Transverse colon (tissue), 4 donors: Measurements from ENCODE around the gene CACTIN. TPM values are rescaled to one million over a fixed set of nuclear protein-coding genes. Genes with fewer than 3 reads are reported as not detected.

Experiments
- DNase-seq: peaks from one replicate; pipeline ENCODE4 v3.0.0-alpha.2; 2019
- H3K27ac ChIP-seq, 4 donors: fragments of 200-600 bp; sonication (generic); 2 replicates each; pipeline ENCODE4 v1.5.1; 2016 to 2018; ENCODE audit warnings: inconsistent platforms in 4 of 4
- H3K27me3 ChIP-seq: fragments of 200-600 bp; sonication (generic); 2 replicates; pipeline ENCODE4 v1.5.1; 2017; ENCODE audit warnings: inconsistent platforms
- H3K36me3 ChIP-seq, 4 donors: fragments of 200-600 bp; sonication (generic); 2 replicates each; pipeline ENCODE4 v1.5.1; 2017 to 2019; ENCODE audit warnings: inconsistent platforms in 4 of 4
- H3K4me1 ChIP-seq, 4 donors: fragments of 200-600 bp; sonication (generic); 2 replicates each; pipeline ENCODE4 v1.5.1; 2017 to 2020; ENCODE audit warnings: inconsistent platforms in 4 of 4
- H3K4me3 ChIP-seq, 4 donors: fragments of 200-600 bp; sonication (generic); 1 replicate in 1 of 4; 2 replicates in 3 of 4; pipeline versions ENCODE4 v1.5.1 to v1.6.1; 2017 to 2019; ENCODE audit warnings: inconsistent platforms in 4 of 4
- H3K9me3 ChIP-seq, 2 donors: fragments of 200-600 bp; sonication (generic); 2 replicates each; pipeline ENCODE4 v1.5.1; 2017 to 2019; ENCODE audit warnings: inconsistent platforms in 2 of 2
- EP300 ChIP-seq: sonication (generic); formaldehyde crosslinking; IDR thresholded peaks from one replicate; pipeline ENCODE4 v1.6.1; 2017; ENCODE audit warnings: antibody characterized with exemption, low read depth
- POLR2A ChIP-seq: fragments of 450-650 bp; IDR thresholded peaks from one replicate; pipeline ENCODE4 v1.6.1; 2016; ENCODE audit warnings: antibody characterized with exemption, mild to moderate bottlenecking, moderate library complexity
- POLR2AphosphoS5 ChIP-seq, 3 donors: sonication (generic); formaldehyde crosslinking; IDR thresholded peaks; one replicate each; pipeline ENCODE4 v1.6.1; 2016; ENCODE audit warnings: antibody characterized with exemption in 3 of 3
- WGBS, 2 donors: methylation state at CpG; one replicate each; pipeline ENCODE4 v1.1.5; 2018; ENCODE audit warnings: low coverage in 1 of 2; 5-methylcytosine and 5-hydroxymethylcytosine counted together
- in situ Hi-C, 4 donors: fragments of 200-750 bp; cut with MboI; loops; one replicate each; pipeline versions ENCODE4 v1.15.0 to v1.15.1; 2017; ENCODE audit warnings: low sequenced_read_pairs in 3 of 4, low pct_ligation_motif_present in 1 of 4, low pct_unique_long_range_greater_than_20kb in 1 of 4
- intact Hi-C: fragments of 100-400 bp; cut with DNase I; formaldehyde crosslinking; loops from one replicate; pipeline ENCODE4 v1.15.1; 2023; ENCODE audit warnings: low total_unique reads
- total RNA-seq, 4 donors: library from RNA; depleted of rRNA; stranded (reverse); fragments of >200 nt; gene quantifications; one replicate each; pipeline ENCODE4 v1.1.0, GENCODE V29; 2016
- TF ChIP-seq, protein P1 (sequence below), 5 experiments: fragments of 200-600 bp in 3 of 5; fragments of 450-650 bp in 2 of 5; sonication (generic) in 3 of 5; IDR thresholded peaks; 1 replicate in 2 of 5; 2 replicates in 3 of 5; pipeline ENCODE4 v1.5.1; 2016 to 2017; ENCODE audit warnings: antibody characterized with exemption in 5 of 5, inconsistent platforms in 3 of 5, mild to moderate bottlenecking in 2 of 5, moderate library complexity in 1 of 5

CACTIN gene
- total RNA-seq, 4 donors from 2014 or later = 21.9 to 88.4 (median 53.0) TPM

DNA sequence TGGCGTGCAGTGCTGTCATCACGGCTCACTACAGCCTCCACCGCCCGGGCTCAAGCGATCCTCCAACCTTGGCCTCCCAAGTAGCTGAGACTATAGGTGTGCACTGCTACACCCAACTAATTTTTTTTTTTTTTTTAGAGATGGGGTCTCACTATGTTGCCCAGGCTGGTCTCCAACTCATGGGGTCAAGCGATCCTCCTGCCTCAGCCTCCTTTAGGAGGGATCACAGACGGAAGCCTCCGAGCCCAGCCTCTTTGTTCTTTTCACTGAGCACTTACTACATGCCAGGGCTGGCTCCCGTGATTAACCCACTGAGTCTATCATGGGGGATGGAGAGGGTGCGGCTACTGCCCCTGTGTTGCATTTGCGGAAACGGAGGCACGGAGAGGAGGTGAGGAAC lies 12.9 kb upstream of the CACTIN start:
- intact Hi-C loops (no loop called here), in situ Hi-C loops (no loop called here)
- H3K36me3 ChIP-seq = peaks cover 0 to 16% (median 2%) of the 10 kb centered on the region in 4 donors
- TF ChIP-seq POLR2AphosphoS5 (IDR thresholded peaks at IDR 0.05) (no peak), EP300 (no peak), POLR2A (no peak)
- TF ChIP-seq, protein P1, sequence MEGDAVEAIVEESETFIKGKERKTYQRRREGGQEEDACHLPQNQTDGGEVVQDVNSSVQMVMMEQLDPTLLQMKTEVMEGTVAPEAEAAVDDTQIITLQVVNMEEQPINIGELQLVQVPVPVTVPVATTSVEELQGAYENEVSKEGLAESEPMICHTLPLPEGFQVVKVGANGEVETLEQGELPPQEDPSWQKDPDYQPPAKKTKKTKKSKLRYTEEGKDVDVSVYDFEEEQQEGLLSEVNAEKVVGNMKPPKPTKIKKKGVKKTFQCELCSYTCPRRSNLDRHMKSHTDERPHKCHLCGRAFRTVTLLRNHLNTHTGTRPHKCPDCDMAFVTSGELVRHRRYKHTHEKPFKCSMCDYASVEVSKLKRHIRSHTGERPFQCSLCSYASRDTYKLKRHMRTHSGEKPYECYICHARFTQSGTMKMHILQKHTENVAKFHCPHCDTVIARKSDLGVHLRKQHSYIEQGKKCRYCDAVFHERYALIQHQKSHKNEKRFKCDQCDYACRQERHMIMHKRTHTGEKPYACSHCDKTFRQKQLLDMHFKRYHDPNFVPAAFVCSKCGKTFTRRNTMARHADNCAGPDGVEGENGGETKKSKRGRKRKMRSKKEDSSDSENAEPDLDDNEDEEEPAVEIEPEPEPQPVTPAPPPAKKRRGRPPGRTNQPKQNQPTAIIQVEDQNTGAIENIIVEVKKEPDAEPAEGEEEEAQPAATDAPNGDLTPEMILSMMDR (IDR thresholded peaks at IDR 0.05) = no peak
- no peak overlapping the region for H3K27ac ChIP-seq
- no peak for DNase-seq
- WGBS, 2 donors = 96 to 100% methylated on average over 1 to 13 of the region's 13 CpGs
- H3K9me3 ChIP-seq = no peaks in the 10 kb centered on the region
- no peaks in the 10 kb centered on the region for H3K4me1 ChIP-seq
- H3K4me3 ChIP-seq = no peak overlapping the region
- no peaks in the 10 kb centered on the region for H3K27me3 ChIP-seq

DNA sequence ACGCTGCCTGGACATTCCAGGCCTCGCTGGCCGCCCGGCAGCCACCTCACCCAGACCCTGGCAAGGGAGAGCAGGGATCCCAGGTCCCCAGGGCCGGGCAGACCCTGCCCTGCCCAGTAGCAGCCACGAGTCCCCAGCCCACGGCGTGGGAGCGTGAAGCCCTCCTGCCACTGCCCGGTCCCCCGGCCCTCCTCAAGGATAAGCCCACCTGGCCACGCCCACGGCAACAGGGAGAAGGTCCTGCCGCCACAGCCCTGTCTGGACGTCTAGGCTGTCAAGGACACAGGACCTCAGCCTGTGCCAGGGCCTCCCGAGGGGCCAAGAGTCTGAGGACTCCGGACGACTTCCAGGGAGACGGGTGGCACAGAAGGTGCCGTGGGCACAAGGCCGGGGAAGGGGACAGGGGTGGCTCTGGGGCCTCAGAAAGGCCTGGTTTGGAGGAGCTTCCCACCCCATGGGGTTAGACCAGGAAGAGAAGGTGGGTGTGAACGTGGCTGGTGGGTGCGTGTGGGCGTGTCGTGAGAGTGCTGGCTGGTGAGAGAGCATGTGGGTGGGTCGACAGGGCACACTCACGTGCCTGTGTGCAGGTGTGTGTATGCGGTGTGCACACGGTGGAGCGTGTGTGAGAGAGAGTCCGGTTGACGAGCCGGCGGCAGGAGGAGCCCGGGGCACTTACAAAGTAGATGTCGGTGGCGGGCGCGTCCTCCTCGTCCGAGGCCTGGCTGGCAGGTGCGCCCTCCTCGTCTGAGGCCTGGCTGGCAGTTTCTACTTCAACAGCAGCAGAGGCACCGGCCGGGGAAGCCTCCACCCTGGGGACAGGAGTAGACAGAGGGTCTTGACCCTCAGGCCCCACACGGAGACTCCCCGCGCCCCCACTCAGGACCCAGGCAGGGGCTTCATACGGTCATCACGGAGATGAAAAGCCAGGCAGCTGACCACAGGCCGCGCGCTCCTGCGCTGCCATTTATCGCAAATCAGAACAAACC lies 11.9 kb upstream of the CACTIN start:
- Histone ChIP-seq H3K27ac (no peak overlapping the region), H3K36me3 (peaks cover 0 to 16% (median 2%) of the 10 kb centered on the region in 4 donors), H3K4me1 (no peaks in the 10 kb centered on the region), H3K27me3 (no peaks in the 10 kb centered on the region), H3K4me3 (no peak overlapping the region), H3K9me3 (no peaks in the 10 kb centered on the region)
- TF ChIP-seq EP300 = no peak
- TF ChIP-seq POLR2AphosphoS5 (IDR thresholded peaks at IDR 0.05) = no peak
- no peak for TF ChIP-seq POLR2A
- TF ChIP-seq, protein P1 (IDR thresholded peaks at IDR 0.05) = no peak
- intact Hi-C loops = no loop called here
- no peak for DNase-seq
- 84% methylated on average over 37 of the region's 55 CpGs; no CpG with 5 or more reads in 1 of the 2 donors for WGBS, 2 donors
- in situ Hi-C loops = no loop called here

DNA sequence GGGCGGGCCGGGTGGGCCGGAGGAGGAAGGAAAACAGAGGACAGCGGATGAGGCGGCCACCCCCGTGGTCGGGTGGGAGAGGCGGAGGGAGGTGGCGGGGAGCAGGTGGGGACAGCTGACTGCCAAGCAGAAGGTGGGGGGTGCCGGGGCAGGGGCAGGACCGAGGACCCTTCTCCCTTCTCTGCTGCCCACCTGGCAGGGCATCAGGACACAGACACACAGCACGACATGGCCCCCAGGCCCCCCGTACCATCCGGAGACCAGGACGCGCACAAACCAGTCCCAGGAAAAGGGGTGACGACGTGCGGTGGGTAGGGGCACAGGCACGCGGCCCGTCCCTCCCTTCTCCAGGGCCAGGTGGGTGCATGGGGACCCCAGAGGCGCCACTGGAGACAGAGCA lies 11.0 kb upstream of the CACTIN start:
- no peaks in the 10 kb centered on the region for H3K27me3 ChIP-seq
- DNase-seq = no peak
- no peaks in the 10 kb centered on the region for H3K4me1 ChIP-seq
- no peaks in the 10 kb centered on the region for H3K9me3 ChIP-seq
- intact Hi-C loops = no loop called here
- H3K4me3 ChIP-seq = no peak overlapping the region
- no peak overlapping the region for H3K27ac ChIP-seq
- WGBS, 2 donors = 96% methylated on average over 18 of the region's 23 CpGs; no CpG with 5 or more reads in 1 of the 2 donors
- peaks cover 0 to 16% (median 2%) of the 10 kb centered on the region in 4 donors for H3K36me3 ChIP-seq
- TF ChIP-seq POLR2A = no peak
- no peak for TF ChIP-seq EP300
- TF ChIP-seq, protein P1 (IDR thresholded peaks at IDR 0.05) = no peak
- TF ChIP-seq POLR2AphosphoS5 (IDR thresholded peaks at IDR 0.05) = no peak
- in situ Hi-C loops = no loop called here

DNA sequence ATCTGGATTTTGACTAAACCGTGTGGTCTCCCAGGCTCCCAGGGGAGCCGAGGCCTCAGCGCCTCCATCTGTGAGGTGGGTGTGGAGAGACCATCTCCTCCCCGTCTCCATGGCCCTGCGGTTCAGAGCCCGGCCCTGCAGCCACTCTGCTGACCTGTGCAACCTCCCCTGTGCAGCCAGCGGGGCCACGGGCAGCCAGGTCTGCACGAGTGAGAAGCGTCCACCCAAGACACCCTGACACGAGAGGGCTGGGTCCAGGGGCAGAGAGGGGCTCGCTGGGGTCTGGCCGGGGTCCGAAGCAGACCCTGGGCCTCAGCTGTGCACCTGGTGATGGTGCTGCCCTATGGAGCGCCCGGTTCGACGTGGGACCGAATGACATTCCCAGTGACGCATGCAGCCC lies 10.4 kb upstream of the CACTIN start:
- in situ Hi-C loops (no loop called here), intact Hi-C loops (no loop called here)
- no peak overlapping the region for H3K4me3 ChIP-seq
- H3K9me3 ChIP-seq = no peaks in the 10 kb centered on the region
- H3K36me3 ChIP-seq = peaks cover 0 to 22% (median 5%) of the 10 kb centered on the region in 4 donors
- no peak for DNase-seq
- TF ChIP-seq, protein P1 (IDR thresholded peaks at IDR 0.05) = no peak
- TF ChIP-seq EP300 = no peak
- no peak for TF ChIP-seq POLR2AphosphoS5 (IDR thresholded peaks at IDR 0.05)
- TF ChIP-seq POLR2A = no peak
- WGBS, 2 donors = 75 to 90% methylated on average over 1 to 5 of the region's 20 CpGs
- no peaks in the 10 kb centered on the region for H3K4me1 ChIP-seq
- H3K27ac ChIP-seq = no peak overlapping the region
- no peaks in the 10 kb centered on the region for H3K27me3 ChIP-seq
